ENCODE results near the gene MGAT3.

The MGAT3 gene

DNA sequence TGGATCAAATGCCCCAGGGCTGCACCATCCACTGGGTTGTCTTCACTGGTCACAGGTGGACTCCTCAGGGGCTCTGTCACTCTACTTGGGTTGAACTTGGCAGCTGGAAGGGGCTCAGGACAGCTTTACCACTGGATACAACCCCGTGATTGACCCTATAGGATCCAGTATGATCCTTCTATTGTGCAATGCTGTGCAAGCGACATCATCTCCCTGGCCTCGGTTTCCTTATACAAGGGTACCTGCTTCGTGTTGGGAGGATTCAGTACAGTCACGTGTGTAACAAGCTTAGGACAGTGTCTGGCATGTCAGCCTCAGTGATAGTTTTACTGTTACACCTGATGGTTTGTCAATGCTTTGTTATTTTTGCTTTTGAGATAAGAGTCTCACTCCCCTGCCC, 24.8 kb downstream of the MGAT3 start:
- no peak overlapping the region for H3K4me3 ChIP-seq (ENCODE audit: low read length)
- H4K20me1 ChIP-seq (ENCODE audit: insufficient read depth, low read length), result no peaks in the 10 kb centered on the region
- peaks cover 68% of the 10 kb centered on the region for H3K79me2 ChIP-seq (ENCODE audit: low read length)
- H3K9ac ChIP-seq (ENCODE audit: low read length), result no peak overlapping the region
- H2AFZ ChIP-seq (ENCODE audit: low read length), result no peak overlapping the region
- DNase-seq, result no peak
- no peaks in the 10 kb centered on the region for H3K4me1 ChIP-seq (ENCODE audit: low read length)
- H3K4me2 ChIP-seq (ENCODE audit: low read depth, low read length), result no peak overlapping the region
- H3K27me3 ChIP-seq (replicated peaks; ENCODE audit: insufficient read depth, low read length), result no peaks in the 10 kb centered on the region
- TF ChIP-seq EZH2 (optimal IDR thresholded peaks at IDR 0.05; ENCODE audit: low read depth, low read length), result no peak
- TF ChIP-seq EZH2phosphoT487 (IDR thresholded peaks at IDR 0.05; ENCODE audit: low read length), result no peak
- TF ChIP-seq, protein P1, sequence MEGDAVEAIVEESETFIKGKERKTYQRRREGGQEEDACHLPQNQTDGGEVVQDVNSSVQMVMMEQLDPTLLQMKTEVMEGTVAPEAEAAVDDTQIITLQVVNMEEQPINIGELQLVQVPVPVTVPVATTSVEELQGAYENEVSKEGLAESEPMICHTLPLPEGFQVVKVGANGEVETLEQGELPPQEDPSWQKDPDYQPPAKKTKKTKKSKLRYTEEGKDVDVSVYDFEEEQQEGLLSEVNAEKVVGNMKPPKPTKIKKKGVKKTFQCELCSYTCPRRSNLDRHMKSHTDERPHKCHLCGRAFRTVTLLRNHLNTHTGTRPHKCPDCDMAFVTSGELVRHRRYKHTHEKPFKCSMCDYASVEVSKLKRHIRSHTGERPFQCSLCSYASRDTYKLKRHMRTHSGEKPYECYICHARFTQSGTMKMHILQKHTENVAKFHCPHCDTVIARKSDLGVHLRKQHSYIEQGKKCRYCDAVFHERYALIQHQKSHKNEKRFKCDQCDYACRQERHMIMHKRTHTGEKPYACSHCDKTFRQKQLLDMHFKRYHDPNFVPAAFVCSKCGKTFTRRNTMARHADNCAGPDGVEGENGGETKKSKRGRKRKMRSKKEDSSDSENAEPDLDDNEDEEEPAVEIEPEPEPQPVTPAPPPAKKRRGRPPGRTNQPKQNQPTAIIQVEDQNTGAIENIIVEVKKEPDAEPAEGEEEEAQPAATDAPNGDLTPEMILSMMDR (IDR thresholded peaks at IDR 0.05; ENCODE audit: low read length), result no peak
- H3K9me3 ChIP-seq (replicated peaks; ENCODE audit: insufficient read depth, low read length), result no peaks in the 10 kb centered on the region
- H3F3A ChIP-seq (ENCODE audit: insufficient read depth, low read length), result no peaks in the 10 kb centered on the region
- H3K9me2 ChIP-seq (replicated peaks; ENCODE audit: insufficient read depth, low read length), result no peaks in the 10 kb centered on the region
- peaks cover 3% of the 10 kb centered on the region; the same call in 1 of the 2 replicates for H3K36me3 ChIP-seq (replicated peaks; ENCODE audit: insufficient read depth, low read length)
- H3K27ac ChIP-seq (ENCODE audit: low read length), result no peak overlapping the region

DNA sequence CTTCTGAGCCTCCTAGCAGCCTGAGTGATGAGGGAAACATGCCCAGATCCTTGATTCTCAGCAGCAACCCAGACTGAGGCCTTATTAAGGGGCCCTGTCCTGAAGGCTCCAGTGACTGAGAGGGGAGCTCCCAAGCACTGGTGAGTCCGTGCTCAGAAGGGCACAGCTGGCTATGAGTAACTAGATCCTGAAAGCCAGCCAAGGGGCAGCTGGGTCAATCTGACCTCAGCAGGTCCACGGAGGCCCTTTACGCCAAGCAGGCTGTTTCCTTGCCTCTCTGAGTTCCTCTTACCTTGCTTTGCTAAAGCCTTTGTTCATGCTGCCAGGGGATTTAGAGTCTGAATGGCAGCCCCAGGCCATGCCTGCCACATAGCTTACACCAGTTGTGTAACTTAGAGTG, 26.0 kb downstream of the MGAT3 start:
- DNase-seq, result no peak
- Histone ChIP-seq H3K4me2 (ENCODE audit: low read depth, low read length) (no peak overlapping the region), H2AFZ (ENCODE audit: low read length) (no peak overlapping the region), H3K79me2 (ENCODE audit: low read length) (peaks cover 60% of the 10 kb centered on the region), H3K27ac (ENCODE audit: low read length) (no peak overlapping the region), H3K9me3 (replicated peaks; ENCODE audit: insufficient read depth, low read length) (no peaks in the 10 kb centered on the region), H3K9ac (ENCODE audit: low read length) (no peak overlapping the region), H3K4me1 (ENCODE audit: low read length) (no peaks in the 10 kb centered on the region), H3K36me3 (replicated peaks; ENCODE audit: insufficient read depth, low read length) (peaks cover under 1% of the 10 kb centered on the region; the same call in 1 of the 2 replicates), H3K4me3 (ENCODE audit: low read length) (no peak overlapping the region), H3K27me3 (replicated peaks; ENCODE audit: insufficient read depth, low read length) (no peaks in the 10 kb centered on the region), H4K20me1 (ENCODE audit: insufficient read depth, low read length) (no peaks in the 10 kb centered on the region), H3F3A (ENCODE audit: insufficient read depth, low read length) (no peaks in the 10 kb centered on the region), H3K9me2 (replicated peaks; ENCODE audit: insufficient read depth, low read length) (no peaks in the 10 kb centered on the region)
- TF ChIP-seq EZH2phosphoT487 (IDR thresholded peaks at IDR 0.05; ENCODE audit: low read length), result no peak
- no peak for TF ChIP-seq EZH2 (optimal IDR thresholded peaks at IDR 0.05; ENCODE audit: low read depth, low read length)
- TF ChIP-seq, protein P1 (IDR thresholded peaks at IDR 0.05; ENCODE audit: low read length), result no peak

DNA sequence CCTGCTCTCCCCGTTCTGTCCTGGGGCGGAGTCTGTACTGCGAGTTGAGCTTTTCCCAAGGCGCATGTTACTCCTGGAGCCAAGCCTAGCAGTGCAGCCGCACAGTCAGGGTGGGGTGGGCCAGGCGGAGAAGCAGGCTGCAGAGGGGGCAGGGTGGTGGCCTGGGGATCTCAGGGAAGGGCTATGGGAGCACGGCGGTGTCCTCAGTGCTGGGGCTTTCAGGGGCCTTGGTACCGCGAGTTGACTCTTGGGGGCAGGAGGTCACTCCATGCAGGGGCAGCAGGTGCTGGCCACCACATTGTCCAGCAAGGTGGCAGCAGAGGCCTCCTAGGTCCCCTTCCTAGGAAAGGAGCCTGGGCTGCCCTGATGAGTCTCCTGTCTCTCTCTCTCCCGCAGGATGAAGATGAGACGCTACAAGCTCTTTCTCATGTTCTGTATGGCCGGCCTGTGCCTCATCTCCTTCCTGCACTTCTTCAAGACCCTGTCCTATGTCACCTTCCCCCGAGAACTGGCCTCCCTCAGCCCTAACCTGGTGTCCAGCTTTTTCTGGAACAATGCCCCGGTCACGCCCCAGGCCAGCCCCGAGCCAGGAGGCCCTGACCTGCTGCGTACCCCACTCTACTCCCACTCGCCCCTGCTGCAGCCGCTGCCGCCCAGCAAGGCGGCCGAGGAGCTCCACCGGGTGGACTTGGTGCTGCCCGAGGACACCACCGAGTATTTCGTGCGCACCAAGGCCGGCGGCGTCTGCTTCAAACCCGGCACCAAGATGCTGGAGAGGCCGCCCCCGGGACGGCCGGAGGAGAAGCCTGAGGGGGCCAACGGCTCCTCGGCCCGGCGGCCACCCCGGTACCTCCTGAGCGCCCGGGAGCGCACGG, 30.4 kb downstream of the MGAT3 start:
- H3K9me3 ChIP-seq (replicated peaks; ENCODE audit: insufficient read depth, low read length), result no peaks in the 10 kb centered on the region
- no peaks in the 10 kb centered on the region for H3K9me2 ChIP-seq (replicated peaks; ENCODE audit: insufficient read depth, low read length)
- 0 out of 2 replicates have a peak, but pooled peaks cover 5% of the 10 kb centered on the region for H3F3A ChIP-seq (ENCODE audit: insufficient read depth, low read length)
- no peak overlapping the region for H2AFZ ChIP-seq (ENCODE audit: low read length)
- no peak overlapping the region for H3K9ac ChIP-seq (ENCODE audit: low read length)
- no peak overlapping the region for H3K4me2 ChIP-seq (ENCODE audit: low read depth, low read length)
- H3K27me3 ChIP-seq (replicated peaks; ENCODE audit: insufficient read depth, low read length), result no peaks in the 10 kb centered on the region
- no peak overlapping the region for H3K27ac ChIP-seq (ENCODE audit: low read length)
- H3K4me3 ChIP-seq (ENCODE audit: low read length), result no peak overlapping the region
- no peaks in the 10 kb centered on the region for H3K36me3 ChIP-seq (replicated peaks; ENCODE audit: insufficient read depth, low read length)
- no peak for DNase-seq
- peaks cover 46% of the 10 kb centered on the region for H3K79me2 ChIP-seq (ENCODE audit: low read length)
- no peaks in the 10 kb centered on the region; the same call in 1 of the 2 replicates for H4K20me1 ChIP-seq (ENCODE audit: insufficient read depth, low read length)
- TF ChIP-seq EZH2phosphoT487 (IDR thresholded peaks at IDR 0.05; ENCODE audit: low read length), result no peak
- no peak for TF ChIP-seq EZH2 (optimal IDR thresholded peaks at IDR 0.05; ENCODE audit: low read depth, low read length)
- TF ChIP-seq, protein P1 (IDR thresholded peaks at IDR 0.05; ENCODE audit: low read length), result no peak
- H3K4me1 ChIP-seq (ENCODE audit: low read length), result no peaks in the 10 kb centered on the region

Data from MM.1S (cell line).